Cardiac fibroblast (primary cell): ENCODE measurements around the gene TMEM183A.

Source experiments
- DNase-seq, 2 donors: peaks; one replicate each; pipeline versions ENCODE4 v3.0.0 to v3.0.0-alpha.2; 2010; ENCODE audit warnings: low read depth in 2 of 2
- H3K4me3 ChIP-seq, 2 donors: replicated peaks in 1 of 2; 1 replicate in 1 of 2; 2 replicates in 1 of 2; pipeline ENCODE4 v1.5.1; 2011; ENCODE audit warnings: low read depth in 2 of 2, low read length in 2 of 2, mild to moderate bottlenecking in 2 of 2, moderate library complexity in 1 of 2
- TF ChIP-seq, protein P1 (sequence below): IDR thresholded peaks from one replicate; pipeline ENCODE4 v1.5.1; 2011; ENCODE audit warnings: low read depth, mild to moderate bottlenecking, low read length, inconsistent platforms

The TMEM183A gene

DNA sequence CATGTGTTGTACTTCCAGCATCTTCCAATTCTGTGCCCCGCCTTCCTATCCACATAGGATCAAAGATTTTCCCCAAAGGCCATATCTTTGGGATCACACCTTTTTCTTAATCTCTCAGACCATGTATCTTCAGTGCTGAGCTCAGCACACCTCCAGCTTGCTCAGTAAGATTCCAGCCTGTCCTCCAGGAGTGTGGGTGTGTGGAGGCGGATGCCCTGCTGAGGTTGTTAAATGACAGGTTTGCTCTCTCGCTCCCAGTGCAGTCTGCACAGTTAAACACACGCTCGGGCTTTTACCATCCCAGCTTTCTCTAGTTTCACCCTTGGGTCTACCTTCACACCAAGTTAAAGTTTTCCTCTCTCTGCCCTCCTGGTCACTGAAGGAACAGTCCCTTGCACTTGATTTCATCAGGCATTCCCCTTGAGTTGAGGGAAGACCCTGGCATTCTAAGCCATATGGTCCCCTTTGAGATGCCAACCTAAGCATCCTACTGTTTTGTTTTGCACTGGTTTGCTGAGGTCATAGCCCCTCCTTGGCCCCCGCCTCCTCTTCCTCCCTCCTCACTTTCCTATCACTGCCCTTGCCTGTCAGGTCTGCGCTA lies 64.9 kb downstream of the TMEM183A start:
- no peak for DNase-seq
- TF ChIP-seq, protein P1, sequence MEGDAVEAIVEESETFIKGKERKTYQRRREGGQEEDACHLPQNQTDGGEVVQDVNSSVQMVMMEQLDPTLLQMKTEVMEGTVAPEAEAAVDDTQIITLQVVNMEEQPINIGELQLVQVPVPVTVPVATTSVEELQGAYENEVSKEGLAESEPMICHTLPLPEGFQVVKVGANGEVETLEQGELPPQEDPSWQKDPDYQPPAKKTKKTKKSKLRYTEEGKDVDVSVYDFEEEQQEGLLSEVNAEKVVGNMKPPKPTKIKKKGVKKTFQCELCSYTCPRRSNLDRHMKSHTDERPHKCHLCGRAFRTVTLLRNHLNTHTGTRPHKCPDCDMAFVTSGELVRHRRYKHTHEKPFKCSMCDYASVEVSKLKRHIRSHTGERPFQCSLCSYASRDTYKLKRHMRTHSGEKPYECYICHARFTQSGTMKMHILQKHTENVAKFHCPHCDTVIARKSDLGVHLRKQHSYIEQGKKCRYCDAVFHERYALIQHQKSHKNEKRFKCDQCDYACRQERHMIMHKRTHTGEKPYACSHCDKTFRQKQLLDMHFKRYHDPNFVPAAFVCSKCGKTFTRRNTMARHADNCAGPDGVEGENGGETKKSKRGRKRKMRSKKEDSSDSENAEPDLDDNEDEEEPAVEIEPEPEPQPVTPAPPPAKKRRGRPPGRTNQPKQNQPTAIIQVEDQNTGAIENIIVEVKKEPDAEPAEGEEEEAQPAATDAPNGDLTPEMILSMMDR = no peak
- H3K4me3 ChIP-seq = no peak overlapping the region

DNA sequence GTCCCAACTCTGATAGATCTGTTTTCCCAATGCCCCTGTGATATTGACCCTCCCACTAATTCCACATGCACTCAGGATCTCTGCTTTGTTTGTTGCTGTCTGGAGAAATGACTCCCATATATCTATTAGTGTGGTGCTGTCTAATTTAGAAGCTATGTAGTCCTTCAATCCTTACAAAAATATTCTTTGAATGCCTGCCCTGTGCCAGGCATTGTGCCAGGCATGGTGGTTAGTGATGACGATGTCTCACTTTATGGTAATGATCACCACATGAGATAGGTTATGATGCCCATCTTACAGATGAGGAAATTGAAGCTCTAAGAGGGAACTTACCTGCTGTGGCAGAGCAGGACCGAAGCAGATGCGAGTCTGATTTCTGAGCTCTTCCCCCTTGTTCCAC lies 65.7 kb downstream of the TMEM183A start:
- no peak overlapping the region for H3K4me3 ChIP-seq
- TF ChIP-seq, protein P1 = no peak
- no peak for DNase-seq

DNA sequence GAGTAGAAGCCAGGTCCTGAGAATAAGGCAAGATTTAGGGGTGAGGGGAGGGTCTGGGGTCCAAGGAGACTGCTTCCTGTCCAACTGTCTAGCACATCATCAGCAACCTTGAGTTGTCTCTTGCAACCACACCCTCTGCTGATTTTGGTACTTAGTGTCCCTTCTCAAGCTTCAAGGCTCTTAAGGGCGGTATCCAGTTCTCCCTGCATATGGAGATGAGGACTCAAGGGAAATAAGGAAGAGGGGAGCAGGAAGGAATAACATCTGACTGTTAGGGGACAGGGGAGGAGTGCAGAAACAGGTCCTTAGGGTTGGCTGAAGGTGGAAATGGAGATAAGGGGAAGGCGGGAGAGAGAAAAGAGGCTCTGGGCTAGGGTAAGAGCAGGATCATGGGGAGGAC lies 66.3 kb downstream of the TMEM183A start:
- TF ChIP-seq, protein P1 = no peak
- no peak for DNase-seq
- no peak overlapping the region for H3K4me3 ChIP-seq
